Measurements from ENCODE around the gene KNSTRN. TPM values are rescaled to one million over a fixed set of nuclear protein-coding genes. Genes with fewer than 3 reads are reported as not detected.

KNSTRN gene
- total RNA-seq, 4 donors from 2014 or later, result 5.8 to 16.0 (median 11.9) TPM

GRCh38 chr15:40377606-40378005 is 4.9 kb upstream of the KNSTRN start:
- ATAC-seq (ENCODE audit: low FRiP score), result no peak
- no peak for DNase-seq (ENCODE audit: low spot score)
- TF ChIP-seq CTCF (IDR thresholded peaks at IDR 0.05), result no peak

GRCh38 chr15:40379374-40379773 is 3.1 kb upstream of the KNSTRN start:
- DNase-seq (ENCODE audit: low spot score), result no peak
- ATAC-seq (ENCODE audit: low FRiP score), result no peak
- no peak for TF ChIP-seq CTCF (IDR thresholded peaks at IDR 0.05)

GRCh38 chr15:40379853-40380252 is 2.7 kb upstream of the KNSTRN start:
- DNase-seq (ENCODE audit: low spot score) (peak; percentile 65), ATAC-seq (ENCODE audit: low FRiP score) (peak; percentile 92)
- no peak for TF ChIP-seq CTCF (IDR thresholded peaks at IDR 0.05)

- DNase-seq (ENCODE audit: low spot score), result no peak
- ATAC-seq (ENCODE audit: low FRiP score), result no peak
- TF ChIP-seq CTCF (IDR thresholded peaks at IDR 0.05), result no peak
Observed at GRCh38 chr15:40380636-40381035, 1.9 kb upstream of the KNSTRN start.

- ATAC-seq (ENCODE audit: low FRiP score), result no peak
- no peak for TF ChIP-seq CTCF (IDR thresholded peaks at IDR 0.05)
- no peak for DNase-seq (ENCODE audit: low spot score)
Observed at GRCh38 chr15:40381818-40382529, 547 bp upstream of the KNSTRN start.

GRCh38 chr15:40386480-40386879 is 4.0 kb downstream of the KNSTRN start:
- no peak for TF ChIP-seq CTCF (IDR thresholded peaks at IDR 0.05)
- ATAC-seq (ENCODE audit: low FRiP score) (no peak), DNase-seq (ENCODE audit: low spot score) (no peak)

All from omental fat pad (tissue), 4 donors.